ENCODE measurements around the gene AQP11.

The AQP11 gene

DNA sequence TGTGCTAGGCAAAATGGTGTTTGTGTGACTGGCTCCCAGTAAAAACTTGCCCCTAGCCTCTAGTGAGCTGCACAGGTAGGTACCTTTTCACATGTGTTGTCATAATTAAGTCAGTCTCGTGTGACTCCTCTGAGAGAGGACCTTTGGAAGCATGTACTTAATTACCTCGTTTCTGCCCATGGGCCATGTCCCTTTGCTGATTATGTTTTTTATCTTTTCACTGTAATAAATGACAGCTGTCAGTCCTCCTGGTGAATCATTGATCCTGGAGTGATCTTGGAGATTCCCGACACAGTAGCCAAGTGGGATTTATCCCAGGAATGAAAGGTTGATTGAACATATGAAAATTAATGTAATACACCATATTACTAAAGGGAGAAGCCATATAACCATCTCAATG, 60.4 kb downstream of the AQP11 start:
- no peak overlapping the region for H3K4me3 ChIP-seq (ENCODE audit: low read length)
- DNase-seq (ENCODE audit: low read depth, low spot score) = no peak

DNA sequence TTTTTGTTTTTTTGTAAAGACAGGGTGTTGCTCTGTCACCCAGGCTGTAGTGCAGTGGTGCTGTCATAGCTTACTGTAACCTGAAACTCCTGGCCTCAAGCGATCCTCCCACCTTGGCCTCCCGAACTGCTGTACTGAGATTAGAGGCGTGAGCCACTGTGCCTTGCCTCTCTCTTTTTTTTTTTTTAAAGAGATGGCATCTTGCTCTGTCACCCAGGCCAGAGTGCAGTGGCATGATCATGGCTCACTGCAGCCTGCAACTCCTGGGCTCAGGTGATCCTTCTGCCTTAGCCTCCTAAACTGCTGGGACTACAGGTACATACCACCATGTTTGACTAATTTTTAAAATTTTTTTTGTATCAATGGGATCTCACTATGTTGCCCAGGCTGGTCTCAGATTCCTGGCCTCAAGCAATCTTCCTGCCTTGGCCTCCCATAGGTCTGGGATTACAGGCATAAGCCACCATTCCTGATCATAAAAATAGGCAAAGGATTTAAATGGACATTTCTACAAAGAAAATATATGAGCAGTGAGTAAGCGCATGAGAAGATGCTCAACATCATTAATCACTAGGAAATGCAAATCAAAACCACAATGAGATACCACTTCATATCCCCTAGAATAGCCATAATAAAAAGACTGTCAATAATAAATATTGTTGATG, 65.1 kb downstream of the AQP11 start:
- no peak for DNase-seq (ENCODE audit: low read depth, low spot score)
- H3K4me3 ChIP-seq (ENCODE audit: low read length) = no peak overlapping the region

DNA sequence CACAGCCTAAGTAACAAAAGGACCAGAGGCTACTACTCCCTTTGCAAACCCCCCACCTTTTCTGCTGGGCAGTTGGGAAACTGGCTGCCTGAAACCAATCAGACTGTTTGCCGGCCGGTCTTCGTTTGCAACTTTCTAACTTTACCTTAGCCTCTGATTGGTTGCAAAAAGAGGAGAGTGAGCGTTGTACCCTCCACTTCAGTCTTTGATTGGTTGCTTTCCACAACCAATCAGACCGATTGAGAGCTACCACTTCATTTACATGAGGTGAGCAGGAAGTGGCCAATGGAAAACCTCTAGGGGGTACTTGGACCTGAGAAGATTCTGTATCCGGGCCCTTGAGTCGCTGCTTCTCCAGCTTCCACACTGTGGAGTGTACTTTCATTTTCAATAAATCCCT, 66.6 kb downstream of the AQP11 start:
- no peak overlapping the region for H3K4me3 ChIP-seq (ENCODE audit: low read length)
- no peak for DNase-seq (ENCODE audit: low read depth, low spot score)

DNA sequence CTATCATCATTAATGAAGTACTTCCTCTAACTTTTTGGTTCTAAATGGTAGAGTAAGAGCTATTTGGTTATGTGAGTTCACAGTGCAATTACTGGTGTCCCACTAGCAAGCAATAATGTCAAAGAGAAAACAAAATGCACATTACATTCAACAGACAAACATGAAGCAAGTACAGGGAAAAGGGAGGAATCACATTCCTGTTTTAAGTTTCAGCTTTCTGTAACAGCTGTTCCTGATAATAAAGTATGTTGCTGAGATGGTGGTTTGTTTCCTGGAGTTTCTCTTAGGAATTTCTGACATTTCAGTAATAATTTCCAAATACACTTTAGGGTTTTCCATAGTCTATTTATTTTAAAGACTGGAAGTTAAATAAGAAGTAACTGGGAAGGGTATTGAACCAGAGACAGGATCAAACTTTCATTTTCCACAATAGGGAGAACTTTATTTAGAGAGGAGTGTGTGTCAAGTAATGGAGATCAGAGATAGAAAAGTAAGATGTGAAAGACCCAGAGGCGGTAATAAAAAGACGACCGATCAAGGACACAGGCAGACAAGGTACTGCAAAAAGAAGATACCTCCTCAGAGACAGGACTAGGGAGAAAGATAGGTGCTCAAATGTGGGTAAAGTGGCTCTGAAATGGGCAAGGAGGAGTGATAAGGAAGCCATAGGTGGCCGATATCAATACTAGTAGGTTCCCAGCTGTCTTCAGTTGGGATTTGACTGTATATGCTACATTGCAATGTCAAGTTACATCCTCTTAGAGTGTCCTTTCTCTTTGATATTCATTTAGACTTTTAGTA, 68.7 kb downstream of the AQP11 start:
- no peak for DNase-seq (ENCODE audit: low read depth, low spot score)
- no peak overlapping the region for H3K4me3 ChIP-seq (ENCODE audit: low read length)

Data from Jurkat, Clone E6-1 (cell line).